B cell (primary cell): Measurements from ENCODE around the gene LIPC.

Experiments
- CTCF ChIP-seq: fragments of 200-600 bp; IDR thresholded peaks from one replicate; pipeline ENCODE4 v1.8.0; 2022; ENCODE audit warnings: antibody characterized with exemption, mild to moderate bottlenecking
- EZH2 ChIP-seq: IDR thresholded peaks from 2 replicates; pipeline ENCODE4 v1.6.1; 2012; ENCODE audit warnings: borderline replicate concordance, low read depth, mild to moderate bottlenecking, moderate library complexity, low read length; ENCODE audit not compliant: insufficient read depth, poor library complexity, severe bottlenecking

- TF ChIP-seq CTCF (no peak), EZH2 (no peak)
Observed at GRCh38 chr15:58463815-58464650, 32.2 kb downstream of the LIPC start.
